Measurements from ENCODE around the gene CNMD.
"Not testable (repeated sequence)": the region's sequence is repeated elsewhere in the genome, so short reads cannot be mapped to it uniquely, and the experiment has no call there.

The CNMD gene

DNA sequence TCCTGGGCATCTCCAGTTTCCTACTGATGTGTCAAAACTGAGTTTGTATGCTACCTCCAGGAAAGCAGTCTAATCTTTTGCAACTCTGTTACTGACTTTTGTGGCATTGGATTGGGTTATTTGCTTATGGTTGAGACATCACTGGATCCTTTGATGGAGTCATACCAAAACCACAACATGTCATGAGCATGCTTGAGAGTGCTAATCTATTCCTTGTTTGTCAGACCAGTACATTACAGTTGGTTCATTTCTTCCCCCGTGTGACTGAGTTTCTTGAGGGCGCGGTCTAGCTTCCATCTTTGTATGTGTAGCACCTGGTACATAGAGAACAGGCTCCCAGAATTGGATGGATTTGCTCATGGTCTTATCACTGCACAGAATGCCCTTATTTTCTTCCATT, 43.8 kb downstream of the CNMD start:
- no peak for DNase-seq
- H3K27ac ChIP-seq (ENCODE audit: low read length): no peak overlapping the region
- H3K27me3 ChIP-seq (ENCODE audit: insufficient read depth, low read length, poor library complexity): no peaks in the 10 kb centered on the region
- H3K9me3 ChIP-seq (ENCODE audit: insufficient read depth, low read length, severe bottlenecking): no peaks in the 10 kb centered on the region
- no peaks in the 10 kb centered on the region for H4K20me1 ChIP-seq (ENCODE audit: insufficient read depth, low read length)
- H3K4me2 ChIP-seq (ENCODE audit: insufficient read depth, low read length): no peak overlapping the region
- peaks cover 6% of the 10 kb centered on the region; the same call in 1 of the 2 replicates for H3K36me3 ChIP-seq (ENCODE audit: insufficient read depth, low read length)
- H3K79me2 ChIP-seq (ENCODE audit: insufficient read depth, low read length): no peaks in the 10 kb centered on the region
- TF ChIP-seq EZH2 (IDR thresholded peaks at IDR 0.05; ENCODE audit: borderline replicate concordance, low read depth, low read length, severe bottlenecking): no peak
- TF ChIP-seq, protein P1, sequence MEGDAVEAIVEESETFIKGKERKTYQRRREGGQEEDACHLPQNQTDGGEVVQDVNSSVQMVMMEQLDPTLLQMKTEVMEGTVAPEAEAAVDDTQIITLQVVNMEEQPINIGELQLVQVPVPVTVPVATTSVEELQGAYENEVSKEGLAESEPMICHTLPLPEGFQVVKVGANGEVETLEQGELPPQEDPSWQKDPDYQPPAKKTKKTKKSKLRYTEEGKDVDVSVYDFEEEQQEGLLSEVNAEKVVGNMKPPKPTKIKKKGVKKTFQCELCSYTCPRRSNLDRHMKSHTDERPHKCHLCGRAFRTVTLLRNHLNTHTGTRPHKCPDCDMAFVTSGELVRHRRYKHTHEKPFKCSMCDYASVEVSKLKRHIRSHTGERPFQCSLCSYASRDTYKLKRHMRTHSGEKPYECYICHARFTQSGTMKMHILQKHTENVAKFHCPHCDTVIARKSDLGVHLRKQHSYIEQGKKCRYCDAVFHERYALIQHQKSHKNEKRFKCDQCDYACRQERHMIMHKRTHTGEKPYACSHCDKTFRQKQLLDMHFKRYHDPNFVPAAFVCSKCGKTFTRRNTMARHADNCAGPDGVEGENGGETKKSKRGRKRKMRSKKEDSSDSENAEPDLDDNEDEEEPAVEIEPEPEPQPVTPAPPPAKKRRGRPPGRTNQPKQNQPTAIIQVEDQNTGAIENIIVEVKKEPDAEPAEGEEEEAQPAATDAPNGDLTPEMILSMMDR (IDR thresholded peaks at IDR 0.05; ENCODE audit: borderline replicate concordance, extremely low read depth, low read length, poor library complexity, severe bottlenecking): no peak
- ATAC-seq (ENCODE audit: insufficient read depth, low read depth): peak; percentile 62; the same call in 2 of the 3 replicates
- no peak overlapping the region for H3K4me3 ChIP-seq (ENCODE audit: low read depth in 1 of 2, low read length in 2 of 2)
- no peak overlapping the region for H2AFZ ChIP-seq (ENCODE audit: low read depth, low read length)
- H3K4me1 ChIP-seq (ENCODE audit: insufficient read depth, low read length): no peaks in the 10 kb centered on the region
- H3K9ac ChIP-seq (ENCODE audit: low read depth, low read length): no peak overlapping the region

- Histone ChIP-seq H3K79me2 (ENCODE audit: insufficient read depth, low read length) (no peaks in the 10 kb centered on the region; the same call in 1 of the 2 replicates), H3K9ac (ENCODE audit: low read depth, low read length) (no peak overlapping the region), H3K4me3 (ENCODE audit: low read depth in 1 of 2, low read length in 2 of 2) (no peak overlapping the region), H2AFZ (ENCODE audit: low read depth, low read length) (no peak overlapping the region), H3K4me1 (ENCODE audit: insufficient read depth, low read length) (no peaks in the 10 kb centered on the region), H3K36me3 (ENCODE audit: insufficient read depth, low read length) (peaks cover 70% of the 10 kb centered on the region), H4K20me1 (ENCODE audit: insufficient read depth, low read length) (no peaks in the 10 kb centered on the region), H3K27ac (ENCODE audit: low read length) (no peak overlapping the region), H3K9me3 (ENCODE audit: insufficient read depth, low read length, severe bottlenecking) (no peaks in the 10 kb centered on the region), H3K4me2 (ENCODE audit: insufficient read depth, low read length) (no peak overlapping the region), H3K27me3 (ENCODE audit: insufficient read depth, low read length, poor library complexity) (no peaks in the 10 kb centered on the region)
- ATAC-seq (ENCODE audit: insufficient read depth, low read depth): no peak
- TF ChIP-seq, protein P1 (IDR thresholded peaks at IDR 0.05; ENCODE audit: borderline replicate concordance, extremely low read depth, low read length, poor library complexity, severe bottlenecking): no peak
- no peak for TF ChIP-seq EZH2 (IDR thresholded peaks at IDR 0.05; ENCODE audit: borderline replicate concordance, low read depth, low read length, severe bottlenecking)
- no peak for DNase-seq
Observed at GRCh38 chr13:52686376-52686775, 53.2 kb downstream of the CNMD start.

- H3K36me3 ChIP-seq (ENCODE audit: insufficient read depth, low read length): peaks cover 71% of the 10 kb centered on the region
- not testable (repeated sequence) for H3K27ac ChIP-seq (ENCODE audit: low read length); H2AFZ ChIP-seq (ENCODE audit: low read depth, low read length)
Observed at GRCh38 chr13:52685806-52686205, 53.8 kb downstream of the CNMD start.

GRCh38 chr13:52677823-52678222, 61.8 kb downstream of the CNMD start:
- Histone ChIP-seq H3K27ac (ENCODE audit: low read length) (no peak overlapping the region), H3K4me1 (ENCODE audit: insufficient read depth, low read length) (no peaks in the 10 kb centered on the region), H3K36me3 (ENCODE audit: insufficient read depth, low read length) (peaks cover 81% of the 10 kb centered on the region), H3K27me3 (ENCODE audit: insufficient read depth, low read length, poor library complexity) (no peaks in the 10 kb centered on the region), H3K9ac (ENCODE audit: low read depth, low read length) (no peak overlapping the region), H3K4me3 (ENCODE audit: low read depth in 1 of 2, low read length in 2 of 2) (no peak overlapping the region), H3K9me3 (ENCODE audit: insufficient read depth, low read length, severe bottlenecking) (no peaks in the 10 kb centered on the region), H2AFZ (ENCODE audit: low read depth, low read length) (no peak overlapping the region), H3K4me2 (ENCODE audit: insufficient read depth, low read length) (no peak overlapping the region), H4K20me1 (ENCODE audit: insufficient read depth, low read length) (no peaks in the 10 kb centered on the region; the same call in 1 of the 2 replicates), H3K79me2 (ENCODE audit: insufficient read depth, low read length) (peaks cover 40% of the 10 kb centered on the region)
- TF ChIP-seq EZH2 (IDR thresholded peaks at IDR 0.05; ENCODE audit: borderline replicate concordance, low read depth, low read length, severe bottlenecking): no peak
- TF ChIP-seq, protein P1 (IDR thresholded peaks at IDR 0.05; ENCODE audit: borderline replicate concordance, extremely low read depth, low read length, poor library complexity, severe bottlenecking): no peak
- no peak for ATAC-seq (ENCODE audit: insufficient read depth, low read depth)
- DNase-seq: no peak

More at GRCh38 chr13:52685806-52686205, 53.8 kb downstream of the CNMD start:
- H3K4me1 ChIP-seq (ENCODE audit: insufficient read depth, low read length); H3K9me3 ChIP-seq (ENCODE audit: insufficient read depth, low read length, severe bottlenecking); H3K4me3 ChIP-seq (ENCODE audit: low read depth in 1 of 2, low read length in 2 of 2); H3K9ac ChIP-seq (ENCODE audit: low read depth, low read length); DNase-seq; H3K27me3 ChIP-seq (ENCODE audit: insufficient read depth, low read length, poor library complexity); H4K20me1 ChIP-seq (ENCODE audit: insufficient read depth, low read length); ATAC-seq (ENCODE audit: insufficient read depth, low read depth); H3K79me2 ChIP-seq (ENCODE audit: insufficient read depth, low read length); H3K4me2 ChIP-seq (ENCODE audit: insufficient read depth, low read length): not testable (repeated sequence)

Data from DND-41 (cell line).